ENCODE results near the gene ACR.

ACR gene

DNA sequence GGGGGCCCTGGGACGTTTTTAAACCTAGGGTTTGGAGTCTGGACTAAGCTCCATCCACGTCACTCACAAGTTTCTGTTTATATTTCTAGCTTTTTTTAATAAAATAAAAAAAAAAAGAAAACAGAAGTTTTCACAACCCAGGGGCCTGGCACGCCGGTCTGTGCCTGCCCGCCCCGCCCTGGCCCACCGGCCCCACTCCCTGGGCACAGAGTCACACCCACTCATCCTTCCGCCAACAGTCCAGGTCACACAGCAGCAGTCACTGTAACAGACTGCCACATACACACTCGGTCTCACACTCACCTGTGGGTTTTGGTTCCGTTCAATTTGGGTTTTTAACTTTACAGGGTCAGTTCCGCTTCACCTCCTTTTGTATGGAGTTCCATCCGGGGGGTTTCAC lies 5.3 kb upstream of the ACR start:
- TF ChIP-seq EZH2phosphoT487 (IDR thresholded peaks at IDR 0.05; ENCODE audit: low read depth), result no peak
- TF ChIP-seq, protein P1, sequence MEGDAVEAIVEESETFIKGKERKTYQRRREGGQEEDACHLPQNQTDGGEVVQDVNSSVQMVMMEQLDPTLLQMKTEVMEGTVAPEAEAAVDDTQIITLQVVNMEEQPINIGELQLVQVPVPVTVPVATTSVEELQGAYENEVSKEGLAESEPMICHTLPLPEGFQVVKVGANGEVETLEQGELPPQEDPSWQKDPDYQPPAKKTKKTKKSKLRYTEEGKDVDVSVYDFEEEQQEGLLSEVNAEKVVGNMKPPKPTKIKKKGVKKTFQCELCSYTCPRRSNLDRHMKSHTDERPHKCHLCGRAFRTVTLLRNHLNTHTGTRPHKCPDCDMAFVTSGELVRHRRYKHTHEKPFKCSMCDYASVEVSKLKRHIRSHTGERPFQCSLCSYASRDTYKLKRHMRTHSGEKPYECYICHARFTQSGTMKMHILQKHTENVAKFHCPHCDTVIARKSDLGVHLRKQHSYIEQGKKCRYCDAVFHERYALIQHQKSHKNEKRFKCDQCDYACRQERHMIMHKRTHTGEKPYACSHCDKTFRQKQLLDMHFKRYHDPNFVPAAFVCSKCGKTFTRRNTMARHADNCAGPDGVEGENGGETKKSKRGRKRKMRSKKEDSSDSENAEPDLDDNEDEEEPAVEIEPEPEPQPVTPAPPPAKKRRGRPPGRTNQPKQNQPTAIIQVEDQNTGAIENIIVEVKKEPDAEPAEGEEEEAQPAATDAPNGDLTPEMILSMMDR (IDR thresholded peaks at IDR 0.05; ENCODE audit: low read depth, low read length), result no peak

GRCh38 chr22:50733521-50734342 lies 4.3 kb upstream of the ACR start:
- peaks cover 16% of the 10 kb centered on the region; the same call in 1 of the 2 replicates for H3K27me3 ChIP-seq (ENCODE audit: low read depth, low read length)
- H2AFZ ChIP-seq (ENCODE audit: low read depth, low read length), result no peak overlapping the region
- no peak overlapping the region for H3K4me3 ChIP-seq (ENCODE audit: low read length)
- H3K36me3 ChIP-seq (replicated peaks; ENCODE audit: low read depth, low read length), result no peaks in the 10 kb centered on the region
- no peak overlapping the region for H3K9ac ChIP-seq (ENCODE audit: low read length)
- H4K20me1 ChIP-seq (ENCODE audit: insufficient read depth, low read length), result no peaks in the 10 kb centered on the region
- no peaks in the 10 kb centered on the region for H3K79me2 ChIP-seq (ENCODE audit: low read length)
- no peak for TF ChIP-seq EZH2phosphoT487 (IDR thresholded peaks at IDR 0.05; ENCODE audit: low read depth)
- TF ChIP-seq, protein P1 (IDR thresholded peaks at IDR 0.05; ENCODE audit: low read depth, low read length), result no peak
- H3K27ac ChIP-seq (ENCODE audit: low read length), result no peak overlapping the region
- H3K4me2 ChIP-seq (ENCODE audit: low read length), result no peak overlapping the region
- H3K9me3 ChIP-seq (ENCODE audit: insufficient read depth, low read length), result no peaks in the 10 kb centered on the region
- peaks cover 9% of the 10 kb centered on the region for H3K4me1 ChIP-seq (ENCODE audit: low read length)

More for the DNA sequence above, 5.3 kb upstream of the ACR start:
- Histone ChIP-seq H3K27me3 (ENCODE audit: low read depth, low read length) (peaks cover 16% of the 10 kb centered on the region; the same call in 1 of the 2 replicates), H3K4me2 (ENCODE audit: low read length) (peak overlapping the region; percentile 89), H3K9me3 (ENCODE audit: insufficient read depth, low read length) (no peaks in the 10 kb centered on the region), H3K36me3 (replicated peaks; ENCODE audit: low read depth, low read length) (no peaks in the 10 kb centered on the region), H2AFZ (ENCODE audit: low read depth, low read length) (no peak overlapping the region), H3K79me2 (ENCODE audit: low read length) (no peaks in the 10 kb centered on the region), H4K20me1 (ENCODE audit: insufficient read depth, low read length) (no peaks in the 10 kb centered on the region), H3K27ac (ENCODE audit: low read length) (no peak overlapping the region), H3K4me1 (ENCODE audit: low read length) (peaks cover 9% of the 10 kb centered on the region), H3K9ac (ENCODE audit: low read length) (no peak overlapping the region), H3K4me3 (ENCODE audit: low read length) (peak overlapping the region; percentile 65; the same call in 1 of the 2 replicates)

- Histone ChIP-seq H3K27ac (ENCODE audit: low read length) (no peak overlapping the region), H3K79me2 (ENCODE audit: low read length) (no peaks in the 10 kb centered on the region), H3K36me3 (replicated peaks; ENCODE audit: low read depth, low read length) (no peaks in the 10 kb centered on the region), H2AFZ (ENCODE audit: low read depth, low read length) (no peak overlapping the region), H3K9ac (ENCODE audit: low read length) (no peak overlapping the region), H3K27me3 (ENCODE audit: low read depth, low read length) (peaks cover 16% of the 10 kb centered on the region; the same call in 1 of the 2 replicates), H3K4me2 (ENCODE audit: low read length) (no peak overlapping the region), H4K20me1 (ENCODE audit: insufficient read depth, low read length) (no peaks in the 10 kb centered on the region), H3K4me1 (ENCODE audit: low read length) (peaks cover 9% of the 10 kb centered on the region), H3K9me3 (ENCODE audit: insufficient read depth, low read length) (no peaks in the 10 kb centered on the region), H3K4me3 (ENCODE audit: low read length) (no peak overlapping the region)
- TF ChIP-seq EZH2phosphoT487 (IDR thresholded peaks at IDR 0.05; ENCODE audit: low read depth), result no peak
- TF ChIP-seq, protein P1 (IDR thresholded peaks at IDR 0.05; ENCODE audit: low read depth, low read length), result no peak
Measured at GRCh38 chr22:50734343-50734771, 3.6 kb upstream of the ACR start.

DNA sequence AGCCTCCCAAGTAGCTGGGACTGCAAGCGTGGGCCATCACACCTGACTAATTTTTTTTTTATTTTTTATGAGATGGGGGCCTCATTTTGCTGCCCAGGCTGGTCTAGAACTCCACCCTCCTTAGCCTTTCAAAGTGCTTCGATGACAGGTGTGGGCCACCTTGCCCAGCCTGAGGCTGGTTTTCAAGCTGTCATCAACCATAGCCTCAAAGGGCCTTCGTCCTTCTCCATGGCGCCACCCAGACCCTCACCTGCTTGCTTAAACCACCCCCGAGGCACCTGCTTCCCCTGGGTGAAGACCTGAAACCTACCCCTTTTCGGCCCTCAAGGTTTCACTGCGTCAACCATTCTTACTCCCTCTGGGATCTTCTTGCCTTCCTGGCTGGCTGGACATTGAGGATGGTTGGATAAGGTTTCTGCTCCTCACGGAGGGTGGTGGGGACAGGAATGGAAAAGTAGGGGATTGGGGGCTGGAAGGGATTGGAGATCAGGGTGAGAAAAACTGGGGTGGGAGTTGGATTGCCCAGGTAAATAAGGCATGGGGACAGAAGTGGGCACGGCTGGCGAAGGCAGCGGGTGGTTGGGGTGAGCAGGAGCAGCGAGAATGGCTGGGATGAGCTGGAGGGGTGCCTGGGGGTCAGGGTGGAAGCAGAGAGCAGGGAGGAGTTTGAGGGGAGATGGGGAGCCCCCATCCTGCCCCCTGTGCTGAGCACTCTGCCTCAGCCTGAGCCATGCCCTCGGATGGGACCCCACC lies 2.8 kb upstream of the ACR start:
- no peaks in the 10 kb centered on the region for H4K20me1 ChIP-seq (ENCODE audit: insufficient read depth, low read length)
- TF ChIP-seq EZH2phosphoT487 (IDR thresholded peaks at IDR 0.05; ENCODE audit: low read depth), result no peak
- TF ChIP-seq, protein P1 (IDR thresholded peaks at IDR 0.05; ENCODE audit: low read depth, low read length), result no peak

More for the DNA sequence above, 2.8 kb upstream of the ACR start:
- Histone ChIP-seq H2AFZ (ENCODE audit: low read depth, low read length) (no peak overlapping the region), H3K9me3 (ENCODE audit: insufficient read depth, low read length) (no peaks in the 10 kb centered on the region), H3K27me3 (ENCODE audit: low read depth, low read length) (peaks cover 13% of the 10 kb centered on the region; the same call in 1 of the 2 replicates), H3K36me3 (replicated peaks; ENCODE audit: low read depth, low read length) (no peaks in the 10 kb centered on the region), H3K9ac (ENCODE audit: low read length) (no peak overlapping the region), H3K4me3 (ENCODE audit: low read length) (no peak overlapping the region), H3K27ac (ENCODE audit: low read length) (no peak overlapping the region), H3K79me2 (ENCODE audit: low read length) (no peaks in the 10 kb centered on the region), H3K4me2 (ENCODE audit: low read length) (no peak overlapping the region), H3K4me1 (ENCODE audit: low read length) (peaks cover 9% of the 10 kb centered on the region)

All from OCI-LY3 (cell line).